PFSK-1 (cell line): ENCODE measurements around the gene MIS18A.

Experiments used
- FOXP2 ChIP-seq: optimal IDR thresholded peaks from 2 replicates; pipeline ENCODE3; 2011; ENCODE audit warnings: borderline replicate concordance, control low read depth, inconsistent platforms; ENCODE audit not compliant: insufficient read depth; ENCODE audit errors: extremely low read length, extremely low read depth
- POLR2AphosphoS5 ChIP-seq: IDR thresholded peaks from 2 replicates; pipeline ENCODE4 v1.6.1; 2012; ENCODE audit warnings: low read depth, mild to moderate bottlenecking, control low read depth, low read length, moderate library complexity
- TAF1 ChIP-seq: IDR thresholded peaks from 2 replicates; pipeline ENCODE4 v1.6.1; 2012; ENCODE audit warnings: low read length, control low read depth, borderline replicate concordance; ENCODE audit not compliant: insufficient read depth
- TF ChIP-seq, protein P1 (sequence below), 2 experiments: IDR thresholded peaks; 2 replicates each; pipeline versions ENCODE4 v1.6.1 to v1.8.0; 2011 to 2012; ENCODE audit warnings: low read depth in 2 of 2, low read length in 2 of 2, control low read depth in 1 of 2, inconsistent platforms in 1 of 2, mild to moderate bottlenecking in 1 of 2, moderate library complexity in 1 of 2; ENCODE audit not compliant: insufficient read depth in 1 of 2

DNA sequence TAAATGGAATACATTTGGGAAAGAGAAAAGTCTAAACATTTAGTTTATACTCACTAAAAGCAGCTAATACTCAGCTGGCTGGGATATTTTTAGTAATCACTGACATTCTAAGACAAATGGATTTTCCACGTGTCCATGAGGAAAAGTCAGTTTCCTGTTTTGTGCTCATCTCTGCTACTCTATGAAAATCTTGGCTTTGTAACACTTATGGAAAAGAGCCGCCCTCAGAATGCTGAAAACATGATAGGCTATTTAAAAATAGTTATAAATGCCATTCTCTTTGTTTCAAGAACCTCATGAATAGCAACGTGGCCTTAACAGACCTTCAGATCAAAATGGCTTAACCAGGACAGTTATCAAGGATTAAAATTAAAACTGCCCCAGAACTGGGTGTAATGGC lies 49.7 kb upstream of the MIS18A start:
- TF ChIP-seq, protein P1, sequence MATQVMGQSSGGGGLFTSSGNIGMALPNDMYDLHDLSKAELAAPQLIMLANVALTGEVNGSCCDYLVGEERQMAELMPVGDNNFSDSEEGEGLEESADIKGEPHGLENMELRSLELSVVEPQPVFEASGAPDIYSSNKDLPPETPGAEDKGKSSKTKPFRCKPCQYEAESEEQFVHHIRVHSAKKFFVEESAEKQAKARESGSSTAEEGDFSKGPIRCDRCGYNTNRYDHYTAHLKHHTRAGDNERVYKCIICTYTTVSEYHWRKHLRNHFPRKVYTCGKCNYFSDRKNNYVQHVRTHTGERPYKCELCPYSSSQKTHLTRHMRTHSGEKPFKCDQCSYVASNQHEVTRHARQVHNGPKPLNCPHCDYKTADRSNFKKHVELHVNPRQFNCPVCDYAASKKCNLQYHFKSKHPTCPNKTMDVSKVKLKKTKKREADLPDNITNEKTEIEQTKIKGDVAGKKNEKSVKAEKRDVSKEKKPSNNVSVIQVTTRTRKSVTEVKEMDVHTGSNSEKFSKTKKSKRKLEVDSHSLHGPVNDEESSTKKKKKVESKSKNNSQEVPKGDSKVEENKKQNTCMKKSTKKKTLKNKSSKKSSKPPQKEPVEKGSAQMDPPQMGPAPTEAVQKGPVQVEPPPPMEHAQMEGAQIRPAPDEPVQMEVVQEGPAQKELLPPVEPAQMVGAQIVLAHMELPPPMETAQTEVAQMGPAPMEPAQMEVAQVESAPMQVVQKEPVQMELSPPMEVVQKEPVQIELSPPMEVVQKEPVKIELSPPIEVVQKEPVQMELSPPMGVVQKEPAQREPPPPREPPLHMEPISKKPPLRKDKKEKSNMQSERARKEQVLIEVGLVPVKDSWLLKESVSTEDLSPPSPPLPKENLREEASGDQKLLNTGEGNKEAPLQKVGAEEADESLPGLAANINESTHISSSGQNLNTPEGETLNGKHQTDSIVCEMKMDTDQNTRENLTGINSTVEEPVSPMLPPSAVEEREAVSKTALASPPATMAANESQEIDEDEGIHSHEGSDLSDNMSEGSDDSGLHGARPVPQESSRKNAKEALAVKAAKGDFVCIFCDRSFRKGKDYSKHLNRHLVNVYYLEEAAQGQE (IDR thresholded peaks at IDR 0.05; ENCODE audit: insufficient read depth in 1 of 2, low read depth in 2 of 2, low read length in 2 of 2), result no peak
- TF ChIP-seq TAF1, result no peak
- no peak for TF ChIP-seq POLR2AphosphoS5
- no peak for TF ChIP-seq FOXP2
